Breast epithelium (tissue), 3 donors: Measurements from ENCODE around the gene PROB1.

Experiments used
- POLR2A ChIP-seq: fragments of 450-650 bp; IDR thresholded peaks from one replicate; pipeline ENCODE4 v1.6.1; 2016; ENCODE audit warnings: antibody characterized with exemption, mild to moderate bottlenecking, moderate library complexity
- POLR2AphosphoS5 ChIP-seq, 3 donors: sonication (generic); formaldehyde crosslinking; IDR thresholded peaks; one replicate each; pipeline ENCODE4 v1.6.1; 2017; ENCODE audit warnings: antibody characterized with exemption in 3 of 3
- TF ChIP-seq, protein P1 (sequence below), 3 donors: fragments of 450-650 bp; IDR thresholded peaks; one replicate each; pipeline ENCODE4 v1.5.1; 2016 to 2017; ENCODE audit warnings: antibody characterized with exemption in 3 of 3, mild to moderate bottlenecking in 3 of 3, moderate library complexity in 3 of 3

DNA sequence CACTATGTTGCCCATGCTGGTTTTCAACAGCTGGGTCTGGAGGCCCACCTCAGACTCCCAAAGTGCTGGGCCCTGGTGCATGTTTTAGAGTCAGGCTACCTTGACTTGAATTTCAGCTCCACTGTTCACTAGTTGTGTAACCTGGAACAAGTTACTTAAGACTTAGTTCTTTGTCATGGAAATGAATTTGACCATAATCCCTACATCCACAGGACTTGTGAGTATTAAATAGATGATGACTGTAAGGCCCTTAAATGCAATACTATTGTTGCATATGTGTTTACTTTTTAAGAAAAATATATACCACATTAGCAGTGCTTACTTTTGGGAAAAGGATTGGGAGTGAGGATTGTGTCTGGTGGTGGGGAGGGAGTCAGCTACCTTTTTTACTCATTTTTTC is 36.8 kb downstream of the PROB1 start:
- TF ChIP-seq, protein P1, sequence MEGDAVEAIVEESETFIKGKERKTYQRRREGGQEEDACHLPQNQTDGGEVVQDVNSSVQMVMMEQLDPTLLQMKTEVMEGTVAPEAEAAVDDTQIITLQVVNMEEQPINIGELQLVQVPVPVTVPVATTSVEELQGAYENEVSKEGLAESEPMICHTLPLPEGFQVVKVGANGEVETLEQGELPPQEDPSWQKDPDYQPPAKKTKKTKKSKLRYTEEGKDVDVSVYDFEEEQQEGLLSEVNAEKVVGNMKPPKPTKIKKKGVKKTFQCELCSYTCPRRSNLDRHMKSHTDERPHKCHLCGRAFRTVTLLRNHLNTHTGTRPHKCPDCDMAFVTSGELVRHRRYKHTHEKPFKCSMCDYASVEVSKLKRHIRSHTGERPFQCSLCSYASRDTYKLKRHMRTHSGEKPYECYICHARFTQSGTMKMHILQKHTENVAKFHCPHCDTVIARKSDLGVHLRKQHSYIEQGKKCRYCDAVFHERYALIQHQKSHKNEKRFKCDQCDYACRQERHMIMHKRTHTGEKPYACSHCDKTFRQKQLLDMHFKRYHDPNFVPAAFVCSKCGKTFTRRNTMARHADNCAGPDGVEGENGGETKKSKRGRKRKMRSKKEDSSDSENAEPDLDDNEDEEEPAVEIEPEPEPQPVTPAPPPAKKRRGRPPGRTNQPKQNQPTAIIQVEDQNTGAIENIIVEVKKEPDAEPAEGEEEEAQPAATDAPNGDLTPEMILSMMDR (IDR thresholded peaks at IDR 0.05), result no peak
- TF ChIP-seq POLR2A (no peak), POLR2AphosphoS5 (IDR thresholded peaks at IDR 0.05) (no peak)
